PC-3 (cell line): ENCODE data around the gene TMEM150A. TPM values are rescaled to one million over a fixed set of nuclear protein-coding genes. Genes with fewer than 3 reads are reported as not detected.
"Not testable (repeated sequence)": the region's sequence is repeated elsewhere in the genome, so short reads cannot be mapped to it uniquely, and the experiment has no call there.

Source experiments
- ATAC-seq: fragments of 200-7000 bp; cut with Tn5 transposase; 2 replicates; pipeline ENCODE4 v1.9.1; 2020; ENCODE audit warnings: mild to moderate bottlenecking, moderate library complexity
- BruUV-seq: library from RNA; stranded (reverse); fragments of 400-500 nt; replicated peaks from 2 replicates; lab custom pipeline; 2021; lab: Mats Ljungman, UMichigan
- CTCF ChIA-PET: fragments of 300-600 bp; sonication (Branson Sonifier 250); formaldehyde crosslinking; loops from one replicate; lab custom pipeline; 2022; ENCODE audit warnings: antibody characterized with exemption; lab: Charles Lee
- POLR2A ChIA-PET: fragments of 300-600 bp; sonication (Branson Sonifier 250); formaldehyde crosslinking; loops from one replicate; lab custom pipeline; 2022; ENCODE audit warnings: antibody characterized with exemption; ENCODE audit not compliant: unreplicated experiment; lab: Charles Lee
- DNase-seq: peaks from one replicate; pipeline ENCODE4 v3.0.0-alpha.2; 2015
- H2AFZ ChIP-seq: fragments of 300-600 bp; sonication (generic); 2 replicates; pipeline ENCODE4 v1.6.0; 2016; ENCODE audit warnings: antibody characterized with exemption, low read length
- H3F3A ChIP-seq: fragments of 300-600 bp; sonication (generic); one replicate; pipeline ENCODE4 v1.6.0; 2017; ENCODE audit warnings: antibody characterized with exemption, low read length, control low read depth, mild to moderate bottlenecking; ENCODE audit not compliant: unreplicated experiment
- H3K27ac ChIP-seq: fragments of 300-600 bp; sonication (generic); 2 replicates; pipeline ENCODE4 v1.5.1; 2016; ENCODE audit warnings: mild to moderate bottlenecking, low read length
- H3K27me3 ChIP-seq: fragments of 300-600 bp; sonication (generic); 2 replicates; pipeline ENCODE4 v1.6.1; 2016; ENCODE audit warnings: low read length, mixed read lengths
- H3K36me3 ChIP-seq: fragments of 300-600 bp; sonication (generic); 2 replicates; pipeline ENCODE4 v1.6.1; 2016; ENCODE audit warnings: low read depth, mixed run types, low read length, mixed read lengths
- H3K4me1 ChIP-seq: fragments of 300-600 bp; sonication (generic); 2 replicates; pipeline ENCODE4 v1.5.1; 2016; ENCODE audit warnings: low read length; ENCODE audit not compliant: insufficient read depth
- H3K4me2 ChIP-seq: fragments of 300-600 bp; sonication (generic); 2 replicates; pipeline ENCODE4 v1.6.0; 2016; ENCODE audit warnings: low read length
- H3K4me3 ChIP-seq: fragments of 300-600 bp; sonication (generic); 2 replicates; pipeline ENCODE4 v1.5.1; 2016; ENCODE audit warnings: mild to moderate bottlenecking, low read length, mixed read lengths
- H3K79me2 ChIP-seq: fragments of 300-600 bp; sonication (generic); 2 replicates; pipeline ENCODE4 v1.6.1; 2017; ENCODE audit warnings: low read length, mixed read lengths
- H3K9ac ChIP-seq: fragments of 300-600 bp; sonication (generic); 2 replicates; pipeline ENCODE4 v1.6.0; 2016; ENCODE audit warnings: mild to moderate bottlenecking, low read length
- H3K9me2 ChIP-seq: fragments of 300-600 bp; sonication (generic); replicated peaks from 2 replicates; pipeline ENCODE4 v1.6.1; 2016; ENCODE audit warnings: mixed run types, low read length, mixed read lengths
- H3K9me3 ChIP-seq: fragments of 300-600 bp; sonication (generic); 2 replicates; pipeline ENCODE4 v1.6.1; 2016; ENCODE audit warnings: low read length, mixed read lengths
- H4K20me1 ChIP-seq: fragments of 300-600 bp; sonication (generic); 2 replicates; pipeline ENCODE4 v1.6.1; 2016; ENCODE audit warnings: low read length, mixed read lengths
- EZH2 ChIP-seq: fragments of 300-600 bp; sonication (generic); IDR thresholded peaks from one replicate; pipeline ENCODE4 v1.6.1; 2017; ENCODE audit warnings: antibody characterized with exemption, mild to moderate bottlenecking, low read length; ENCODE audit not compliant: unreplicated experiment
- EZH2phosphoT487 ChIP-seq: fragments of 300-600 bp; sonication (generic); IDR thresholded peaks from 2 replicates; pipeline ENCODE4 v1.6.1; 2018; ENCODE audit warnings: mild to moderate bottlenecking, antibody characterized with exemption, low read length, borderline replicate concordance
- intact Hi-C: fragments of 100-400 bp; cut with micrococcal nuclease; formaldehyde crosslinking; loops from 2 replicates; pipeline ENCODE4 v1.9.0; 2023
- total RNA-seq: library from RNA; depleted of rRNA; stranded (reverse); fragments of >200 nt; gene quantifications from 2 replicates; pipeline ENCODE4 v1.2.3, GENCODE V29; 2014
- TF ChIP-seq, protein P1 (sequence below): fragments of 300-600 bp; sonication (generic); conservative IDR thresholded peaks from 2 replicates; pipeline ENCODE4 v1.5.1; 2017; ENCODE audit warnings: antibody characterized with exemption, low read depth, mild to moderate bottlenecking, low read length

TMEM150A gene
- total RNA-seq, 1 experiment from 2014 or later, result 4.9 TPM

- TF ChIP-seq EZH2phosphoT487 (no peak), EZH2 (no peak)
- TF ChIP-seq, protein P1, sequence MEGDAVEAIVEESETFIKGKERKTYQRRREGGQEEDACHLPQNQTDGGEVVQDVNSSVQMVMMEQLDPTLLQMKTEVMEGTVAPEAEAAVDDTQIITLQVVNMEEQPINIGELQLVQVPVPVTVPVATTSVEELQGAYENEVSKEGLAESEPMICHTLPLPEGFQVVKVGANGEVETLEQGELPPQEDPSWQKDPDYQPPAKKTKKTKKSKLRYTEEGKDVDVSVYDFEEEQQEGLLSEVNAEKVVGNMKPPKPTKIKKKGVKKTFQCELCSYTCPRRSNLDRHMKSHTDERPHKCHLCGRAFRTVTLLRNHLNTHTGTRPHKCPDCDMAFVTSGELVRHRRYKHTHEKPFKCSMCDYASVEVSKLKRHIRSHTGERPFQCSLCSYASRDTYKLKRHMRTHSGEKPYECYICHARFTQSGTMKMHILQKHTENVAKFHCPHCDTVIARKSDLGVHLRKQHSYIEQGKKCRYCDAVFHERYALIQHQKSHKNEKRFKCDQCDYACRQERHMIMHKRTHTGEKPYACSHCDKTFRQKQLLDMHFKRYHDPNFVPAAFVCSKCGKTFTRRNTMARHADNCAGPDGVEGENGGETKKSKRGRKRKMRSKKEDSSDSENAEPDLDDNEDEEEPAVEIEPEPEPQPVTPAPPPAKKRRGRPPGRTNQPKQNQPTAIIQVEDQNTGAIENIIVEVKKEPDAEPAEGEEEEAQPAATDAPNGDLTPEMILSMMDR, result no peak
- Histone ChIP-seq H3K79me2 (peaks cover 11% of the 10 kb centered on the region; the same call in 1 of the 2 replicates), H3K4me3 (no peak overlapping the region), H3K9me3 (no peaks in the 10 kb centered on the region), H3K4me2 (peak overlapping the region; percentile 20), H3F3A (no peaks in the 10 kb centered on the region), H3K4me1 (peaks cover 4% of the 10 kb centered on the region; the same call in 1 of the 2 replicates), H3K36me3 (peaks cover 5% of the 10 kb centered on the region; the same call in 1 of the 2 replicates), H3K9me2 (no peaks in the 10 kb centered on the region), H4K20me1 (no peaks in the 10 kb centered on the region), H2AFZ (no peak overlapping the region), H3K27ac (no peak overlapping the region), H3K9ac (no peak overlapping the region), H3K27me3 (no peaks in the 10 kb centered on the region)
- DNase-seq (no peak), ATAC-seq (no peak)
- intact Hi-C loops, result loop anchor here (5.0 kb wide), 1 partner anchor 277 kb away; the partner anchor contains the start of gene TGOLN2
- no TSS peak for BruUV-seq
- POLR2A ChIA-PET, result interaction anchor here (0.7 kb wide), 1 partner anchor 12 kb away, joined by 5 read pairs; no protein-coding TSS in a partner anchor
- CTCF ChIA-PET, result no interaction called here
Observed at GRCh38 chr2:85604568-85605339, 2.3 kb upstream of the TMEM150A start.

GRCh38 chr2:85604133-85604444 is 1.6 kb upstream of the TMEM150A start:
- H2AFZ ChIP-seq, H3K9me3 ChIP-seq, ATAC-seq, H3K9me2 ChIP-seq, H3K27ac ChIP-seq, H3F3A ChIP-seq, BruUV-seq, H3K9ac ChIP-seq, POLR2A ChIA-PET, DNase-seq, CTCF ChIA-PET, H3K36me3 ChIP-seq, H3K27me3 ChIP-seq, H3K79me2 ChIP-seq, H4K20me1 ChIP-seq, H3K4me1 ChIP-seq: not testable (repeated sequence)
- intact Hi-C loops, result loop anchor here (5.0 kb wide), 1 partner anchor 277 kb away; the partner anchor contains the start of gene TGOLN2
- peak overlapping the region; percentile 95 for H3K4me2 ChIP-seq
- H3K4me3 ChIP-seq, result peak overlapping the region; percentile 79; the same call in 1 of the 2 replicates

- no peaks in the 10 kb centered on the region for H3K9me2 ChIP-seq
- BruUV-seq, result TSS peak; percentile 19
- ChIA-PET CTCF (no interaction called here), POLR2A (no interaction called here)
- peak overlapping the region; percentile 79 for H3K4me3 ChIP-seq
- intact Hi-C loops, result loop anchor here (1.0 to 5.0 kb wide), 4 partner anchors 9 to 275 kb away; partner anchors contain the start of genes GGCX, TGOLN2 and VAMP5
- no peaks in the 10 kb centered on the region for H3F3A ChIP-seq
- H3K27ac ChIP-seq, result no peak overlapping the region
- H2AFZ ChIP-seq, result peak overlapping the region; percentile 88
- peaks cover 5% of the 10 kb centered on the region; the same call in 1 of the 2 replicates for H3K4me1 ChIP-seq
- H3K9ac ChIP-seq, result peak overlapping the region; percentile 64
- H3K27me3 ChIP-seq, result no peaks in the 10 kb centered on the region
- TF ChIP-seq, protein P1, result no peak
- TF ChIP-seq EZH2 (no peak), EZH2phosphoT487 (no peak)
- ATAC-seq (peak; percentile 59), DNase-seq (peak; percentile 41)
- H3K9me3 ChIP-seq, result no peaks in the 10 kb centered on the region
- peak overlapping the region; percentile 95 for H3K4me2 ChIP-seq
- H3K79me2 ChIP-seq, result peaks cover 6% of the 10 kb centered on the region
- peaks cover 10% of the 10 kb centered on the region; the same call in 1 of the 2 replicates for H3K36me3 ChIP-seq
- no peaks in the 10 kb centered on the region for H4K20me1 ChIP-seq
Observed at GRCh38 chr2:85601771-85602475, 575 bp downstream of the TMEM150A start.
